Gastroesophageal sphincter (tissue), 4 donors: ENCODE measurements around the gene ARID1B. TPM values are rescaled to one million over a fixed set of nuclear protein-coding genes. Genes with fewer than 3 reads are reported as not detected.
A peak's percentile ranks its signal among the peaks of the same experiment; 100 is the strongest.

Source experiments
- ATAC-seq: fragments of 150-250 bp; one replicate; pipeline ENCODE4 v1.9.1; 2016; ENCODE audit warnings: mild to moderate bottlenecking, moderate library complexity
- H3K27ac ChIP-seq, 4 donors: fragments of 200-600 bp; sonication (generic) in 3 of 4; 1 replicate in 3 of 4; 2 replicates in 1 of 4; pipeline ENCODE4 v1.5.1; 2016 to 2019
- H3K27me3 ChIP-seq: fragments of 200-600 bp; sonication (generic); one replicate; pipeline ENCODE4 v1.5.1; 2019
- H3K36me3 ChIP-seq, 2 donors: fragments of 200-600 bp; sonication (generic); one replicate each; pipeline ENCODE4 v1.5.1; 2019; ENCODE audit warnings: control low read depth in 1 of 2
- H3K4me1 ChIP-seq, 3 donors: fragments of 200-600 bp; sonication (generic); 1 replicate in 2 of 3; 2 replicates in 1 of 3; pipeline ENCODE4 v1.5.1; 2016 to 2019; ENCODE audit warnings: control low read depth in 2 of 3
- H3K4me3 ChIP-seq, 2 donors: fragments of 200-600 bp; sonication (generic); one replicate each; pipeline ENCODE4 v1.5.1; 2019; ENCODE audit warnings: mild to moderate bottlenecking in 1 of 2, moderate library complexity in 1 of 2
- H3K9me3 ChIP-seq, 3 donors: fragments of 200-600 bp; sonication (generic); one replicate each; pipeline ENCODE4 v1.5.1; 2017 to 2019; ENCODE audit warnings: control low read depth in 2 of 3
- EP300 ChIP-seq: sonication (generic); formaldehyde crosslinking; IDR thresholded peaks from one replicate; pipeline ENCODE4 v1.6.1; 2017; ENCODE audit warnings: antibody characterized with exemption, mild to moderate bottlenecking
- POLR2A ChIP-seq, 2 donors: fragments of 450-650 bp; IDR thresholded peaks; one replicate each; pipeline ENCODE4 v1.6.1; 2017; ENCODE audit warnings: antibody characterized with exemption in 2 of 2, mild to moderate bottlenecking in 2 of 2, moderate library complexity in 1 of 2
- POLR2AphosphoS5 ChIP-seq: sonication (generic); formaldehyde crosslinking; IDR thresholded peaks from one replicate; pipeline ENCODE4 v1.6.1; 2017; ENCODE audit warnings: antibody characterized with exemption
- WGBS, 2 donors: methylation state at CpG; one replicate each; pipeline ENCODE4 v1.1.5; 2018; ENCODE audit warnings: low coverage in 1 of 2; 5-methylcytosine and 5-hydroxymethylcytosine counted together
- total RNA-seq, 4 donors: library from RNA; depleted of rRNA; stranded (reverse); fragments of >200 nt; gene quantifications; one replicate each; pipeline ENCODE4 v1.1.0, GENCODE V29; 2016
- TF ChIP-seq, protein P1 (sequence below), 4 experiments: fragments of 200-600 bp in 2 of 4; fragments of 450-650 bp in 2 of 4; sonication (generic) in 1 of 4; IDR thresholded peaks; one replicate each; pipeline ENCODE4 v1.5.1; 2017 to 2019; ENCODE audit warnings: antibody characterized with exemption in 4 of 4, mild to moderate bottlenecking in 2 of 4, moderate library complexity in 2 of 4

ARID1B gene
- total RNA-seq, 4 donors from 2014 or later = 40.0 to 106 (median 79.7) TPM

DNA sequence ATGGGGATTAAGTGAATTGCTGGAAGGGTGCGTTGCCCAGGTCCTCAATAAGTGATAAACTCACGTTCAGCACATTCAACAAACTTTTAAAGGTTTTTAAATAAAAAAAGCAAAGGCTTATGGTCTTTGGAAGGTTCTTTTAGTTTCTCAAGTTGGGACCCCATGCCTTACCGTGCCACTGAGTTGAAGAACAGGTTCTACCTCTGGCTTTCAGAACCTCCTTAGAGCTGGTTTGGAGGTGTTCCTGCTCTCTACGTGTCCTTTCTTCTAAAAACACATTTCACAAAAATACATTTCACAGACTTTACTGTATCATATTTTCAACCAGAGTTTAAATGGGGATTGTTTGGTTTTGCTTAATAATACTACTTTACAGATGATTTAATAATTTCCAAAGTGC, 29.0 kb downstream of the ARID1B start:
- H3K36me3 ChIP-seq = no peaks in the 10 kb centered on the region
- H3K27me3 ChIP-seq = no peaks in the 10 kb centered on the region
- H3K9me3 ChIP-seq = no peaks in the 10 kb centered on the region
- 77 to 80% methylated on average over 4 of the region's 4 CpGs for WGBS, 2 donors
- no peak overlapping the region for H3K27ac ChIP-seq
- H3K4me3 ChIP-seq = no peak overlapping the region
- no peak for ATAC-seq
- TF ChIP-seq, protein P1, sequence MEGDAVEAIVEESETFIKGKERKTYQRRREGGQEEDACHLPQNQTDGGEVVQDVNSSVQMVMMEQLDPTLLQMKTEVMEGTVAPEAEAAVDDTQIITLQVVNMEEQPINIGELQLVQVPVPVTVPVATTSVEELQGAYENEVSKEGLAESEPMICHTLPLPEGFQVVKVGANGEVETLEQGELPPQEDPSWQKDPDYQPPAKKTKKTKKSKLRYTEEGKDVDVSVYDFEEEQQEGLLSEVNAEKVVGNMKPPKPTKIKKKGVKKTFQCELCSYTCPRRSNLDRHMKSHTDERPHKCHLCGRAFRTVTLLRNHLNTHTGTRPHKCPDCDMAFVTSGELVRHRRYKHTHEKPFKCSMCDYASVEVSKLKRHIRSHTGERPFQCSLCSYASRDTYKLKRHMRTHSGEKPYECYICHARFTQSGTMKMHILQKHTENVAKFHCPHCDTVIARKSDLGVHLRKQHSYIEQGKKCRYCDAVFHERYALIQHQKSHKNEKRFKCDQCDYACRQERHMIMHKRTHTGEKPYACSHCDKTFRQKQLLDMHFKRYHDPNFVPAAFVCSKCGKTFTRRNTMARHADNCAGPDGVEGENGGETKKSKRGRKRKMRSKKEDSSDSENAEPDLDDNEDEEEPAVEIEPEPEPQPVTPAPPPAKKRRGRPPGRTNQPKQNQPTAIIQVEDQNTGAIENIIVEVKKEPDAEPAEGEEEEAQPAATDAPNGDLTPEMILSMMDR (IDR thresholded peaks at IDR 0.05) = no peak
- no peak for TF ChIP-seq POLR2AphosphoS5
- no peak for TF ChIP-seq EP300
- no peak for TF ChIP-seq POLR2A (IDR thresholded peaks at IDR 0.05)
- H3K4me1 ChIP-seq = peaks cover 4 to 87% (median 9%) of the 10 kb centered on the region in 3 donors

DNA sequence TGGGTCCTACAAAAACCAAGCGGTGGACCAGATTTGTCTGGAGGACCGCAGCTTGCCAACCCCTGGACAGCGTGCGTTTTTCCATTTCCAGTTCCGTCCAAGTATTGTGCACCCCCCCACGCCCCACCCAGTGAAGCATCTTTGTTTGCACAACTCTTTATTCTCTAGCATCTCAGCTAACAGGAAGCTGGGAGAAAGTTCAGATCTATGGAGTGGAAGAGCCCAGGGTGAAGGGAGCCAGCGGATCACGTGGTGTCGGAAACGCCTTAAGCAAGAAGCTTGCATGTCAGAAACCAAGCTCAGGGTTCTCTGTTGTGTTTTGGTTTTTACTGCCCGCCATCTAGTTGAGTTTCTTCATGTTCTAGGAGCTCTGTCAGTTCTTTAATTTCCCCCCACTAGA, 29.9 kb downstream of the ARID1B start:
- peaks cover 4 to 87% (median 16%) of the 10 kb centered on the region in 3 donors for H3K4me1 ChIP-seq

DNA sequence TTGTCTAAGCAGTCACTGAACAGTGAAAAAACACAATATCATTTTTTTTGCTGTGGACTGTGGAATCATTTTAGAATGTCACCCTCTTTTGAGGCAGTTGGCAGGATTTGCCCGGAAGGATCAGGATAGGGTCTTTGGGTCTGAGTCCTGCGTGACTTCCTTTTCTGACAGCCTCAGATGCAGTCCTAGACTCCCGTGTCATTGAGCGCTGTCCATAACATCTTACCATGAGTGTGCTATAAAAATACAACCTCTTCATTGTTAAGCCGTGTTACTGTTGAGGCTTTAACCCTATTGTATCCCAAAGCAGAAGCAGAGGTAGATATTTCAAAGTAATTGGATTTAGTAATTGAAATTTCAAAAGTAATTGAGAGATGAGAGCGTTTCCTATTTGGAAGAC, 30.6 kb downstream of the ARID1B start:
- Histone ChIP-seq H3K4me1 (peaks cover 4 to 85% (median 16%) of the 10 kb centered on the region in 3 donors), H3K27me3 (no peaks in the 10 kb centered on the region), H3K36me3 (no peaks in the 10 kb centered on the region), H3K27ac (no peak overlapping the region), H3K4me3 (no peak overlapping the region), H3K9me3 (no peaks in the 10 kb centered on the region)
- TF ChIP-seq EP300 (no peak), POLR2AphosphoS5 (no peak), POLR2A (IDR thresholded peaks at IDR 0.05) (no peak)
- TF ChIP-seq, protein P1 (IDR thresholded peaks at IDR 0.05) = no peak
- WGBS, 2 donors = 60 to 68% methylated on average over 6 of the region's 6 CpGs
- no peak for ATAC-seq

More for the DNA sequence above, 29.9 kb downstream of the ARID1B start:
- 55 to 78% methylated on average over 4 to 11 of the region's 11 CpGs for WGBS, 2 donors
- Histone ChIP-seq H3K4me3 (no peak overlapping the region), H3K27me3 (no peaks in the 10 kb centered on the region), H3K36me3 (no peaks in the 10 kb centered on the region), H3K9me3 (no peaks in the 10 kb centered on the region), H3K27ac (no peak overlapping the region)
- no peak for TF ChIP-seq POLR2AphosphoS5
- TF ChIP-seq POLR2A (IDR thresholded peaks at IDR 0.05) = no peak
- no peak for TF ChIP-seq EP300
- TF ChIP-seq, protein P1 (IDR thresholded peaks at IDR 0.05) = no peak
- peak; percentile 32 for ATAC-seq

DNA sequence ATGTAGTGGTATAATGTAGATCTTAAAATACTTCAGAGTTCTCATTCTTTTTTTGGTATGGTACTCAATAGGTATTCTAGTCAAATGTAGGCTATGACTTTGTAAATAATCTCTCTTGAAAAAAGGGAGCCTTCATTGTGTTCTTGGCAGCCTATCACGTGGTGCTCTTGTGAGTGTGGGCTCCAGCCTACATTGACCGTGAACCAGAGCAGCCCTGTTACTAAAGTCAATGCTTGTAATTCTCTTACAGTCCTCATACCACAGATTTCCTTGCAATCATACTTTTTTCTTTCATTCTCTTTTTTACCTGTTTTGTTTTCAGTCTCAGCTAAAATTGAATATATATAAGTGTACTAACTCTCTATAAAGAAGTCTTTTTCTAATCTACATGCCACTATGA, 31.1 kb downstream of the ARID1B start:
- Histone ChIP-seq H3K9me3 (no peaks in the 10 kb centered on the region), H3K36me3 (no peaks in the 10 kb centered on the region), H3K27me3 (no peaks in the 10 kb centered on the region), H3K27ac (no peak overlapping the region), H3K4me1 (peaks cover 4 to 83% (median 16%) of the 10 kb centered on the region in 3 donors), H3K4me3 (no peak overlapping the region)
- no peak for TF ChIP-seq POLR2AphosphoS5
- TF ChIP-seq, protein P1 (IDR thresholded peaks at IDR 0.05) = no peak
- no peak for TF ChIP-seq EP300
- no peak for TF ChIP-seq POLR2A (IDR thresholded peaks at IDR 0.05)
- whole genome bisulfite sequencing, 2 donors = 12 to 19% methylated on average over 2 of the region's 2 CpGs
- ATAC-seq = no peak

DNA sequence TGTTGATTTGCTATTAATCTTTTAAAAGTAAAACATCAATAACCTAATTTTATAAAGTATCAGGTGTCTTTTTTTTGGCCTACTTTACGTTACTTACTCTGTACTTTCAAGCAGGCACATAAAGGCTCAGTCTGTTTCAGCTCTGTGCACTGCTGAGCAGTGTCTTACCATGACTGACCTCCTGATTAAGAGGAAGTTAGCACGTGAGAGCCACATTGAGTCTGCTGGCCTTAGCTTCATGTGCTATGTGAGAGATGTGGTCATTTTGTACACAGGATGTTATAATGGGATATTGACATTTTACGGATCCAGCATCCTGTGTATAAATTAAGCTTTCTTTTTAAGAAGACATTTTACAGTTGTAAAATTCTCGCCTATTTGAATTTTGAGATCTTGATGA, 31.9 kb downstream of the ARID1B start:
- Histone ChIP-seq H3K4me1 (peaks cover 4 to 87% (median 16%) of the 10 kb centered on the region in 3 donors), H3K27me3 (no peaks in the 10 kb centered on the region), H3K27ac (no peak overlapping the region), H3K9me3 (no peaks in the 10 kb centered on the region), H3K36me3 (no peaks in the 10 kb centered on the region), H3K4me3 (no peak overlapping the region)
- WGBS, 2 donors = 48 to 61% methylated on average over 4 of the region's 4 CpGs
- peak; percentile 68 for ATAC-seq
- TF ChIP-seq EP300 (no peak), POLR2AphosphoS5 (no peak), POLR2A (IDR thresholded peaks at IDR 0.05) (no peak)
- TF ChIP-seq, protein P1 (IDR thresholded peaks at IDR 0.05) = no peak
